ENCODE results near the gene LRMDA. TPM values are rescaled to one million over a fixed set of nuclear protein-coding genes. Genes with fewer than 3 reads are reported as not detected.

The LRMDA gene
- total and polyA plus RNA-seq, 12 donors = 30.7 to 132 (median 78.1) TPM

DNA sequence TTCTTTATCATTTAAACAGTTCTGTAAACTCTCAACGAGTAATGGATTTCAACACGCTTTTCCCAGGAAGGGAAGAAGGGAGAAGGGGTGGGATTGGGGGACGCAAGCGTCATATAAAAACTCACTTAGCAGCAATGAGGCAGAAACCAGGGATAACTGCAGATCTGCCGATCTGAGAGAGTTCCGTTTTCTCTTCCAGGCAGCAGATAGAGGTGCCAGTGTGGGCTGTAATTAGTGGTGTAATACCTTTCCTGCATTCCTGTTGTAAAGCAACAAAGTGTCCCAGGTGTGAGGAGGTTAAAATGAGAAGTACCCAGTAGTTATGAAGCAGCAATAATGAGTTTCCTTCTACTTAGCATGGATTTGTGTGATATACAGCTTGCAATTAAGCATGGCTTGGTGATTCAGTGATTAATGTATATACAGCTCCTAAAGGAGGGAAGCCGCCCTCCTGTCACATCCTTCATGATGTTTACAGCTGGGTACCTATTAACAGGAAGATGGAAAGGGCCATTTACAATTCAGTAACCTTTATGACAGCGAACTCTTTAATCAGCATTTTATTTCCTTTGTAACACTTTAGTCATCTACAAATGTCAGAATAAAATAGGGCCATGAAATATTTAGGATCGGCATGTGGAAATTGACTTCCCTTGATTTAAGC is 271.9 kb downstream of the LRMDA start:
- TF ChIP-seq POLR2A (IDR thresholded peaks at IDR 0.05) = no peak
- TF ChIP-seq, protein P1, sequence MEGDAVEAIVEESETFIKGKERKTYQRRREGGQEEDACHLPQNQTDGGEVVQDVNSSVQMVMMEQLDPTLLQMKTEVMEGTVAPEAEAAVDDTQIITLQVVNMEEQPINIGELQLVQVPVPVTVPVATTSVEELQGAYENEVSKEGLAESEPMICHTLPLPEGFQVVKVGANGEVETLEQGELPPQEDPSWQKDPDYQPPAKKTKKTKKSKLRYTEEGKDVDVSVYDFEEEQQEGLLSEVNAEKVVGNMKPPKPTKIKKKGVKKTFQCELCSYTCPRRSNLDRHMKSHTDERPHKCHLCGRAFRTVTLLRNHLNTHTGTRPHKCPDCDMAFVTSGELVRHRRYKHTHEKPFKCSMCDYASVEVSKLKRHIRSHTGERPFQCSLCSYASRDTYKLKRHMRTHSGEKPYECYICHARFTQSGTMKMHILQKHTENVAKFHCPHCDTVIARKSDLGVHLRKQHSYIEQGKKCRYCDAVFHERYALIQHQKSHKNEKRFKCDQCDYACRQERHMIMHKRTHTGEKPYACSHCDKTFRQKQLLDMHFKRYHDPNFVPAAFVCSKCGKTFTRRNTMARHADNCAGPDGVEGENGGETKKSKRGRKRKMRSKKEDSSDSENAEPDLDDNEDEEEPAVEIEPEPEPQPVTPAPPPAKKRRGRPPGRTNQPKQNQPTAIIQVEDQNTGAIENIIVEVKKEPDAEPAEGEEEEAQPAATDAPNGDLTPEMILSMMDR (IDR thresholded peaks at IDR 0.05) = no peak
- Histone ChIP-seq H3K36me3 (replicated peaks in 1 of 2) (no peaks in the 10 kb centered on the region), H3K4me1 (replicated peaks in 1 of 2) (no peaks in the 10 kb centered on the region), H3K27me3 (no peaks in the 10 kb centered on the region), H3K4me3 (no peak overlapping the region), H3K27ac (no peak overlapping the region), H3K9me3 (replicated peaks in 1 of 3) (no peaks in the 10 kb centered on the region)
- intact Hi-C loops (cut with DNase I) = no loop called here
- no peak for DNase-seq
- 88 to 95% (median 88%) methylated on average over 9 of the region's 9 CpGs for WGBS, 4 donors

DNA sequence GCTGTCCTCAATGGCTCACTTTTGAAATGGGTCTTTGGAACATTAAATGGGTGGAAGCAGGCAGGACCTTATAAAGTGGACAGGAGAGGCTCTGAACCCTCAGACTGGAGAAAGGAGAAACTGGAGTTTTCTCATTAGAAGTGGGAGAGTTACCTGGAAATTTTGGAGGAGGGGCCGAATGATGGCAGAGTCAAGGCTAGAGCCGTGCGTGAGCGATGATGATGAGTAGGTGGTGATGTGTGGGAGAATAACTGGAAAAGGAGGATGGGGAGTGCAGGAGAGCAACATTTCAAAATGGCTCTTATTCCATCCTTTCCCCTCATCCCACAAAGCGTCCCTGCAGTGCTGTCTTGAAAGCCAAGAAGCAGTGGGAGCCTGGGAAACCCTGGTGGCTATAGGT is 274.0 kb downstream of the LRMDA start:
- H3K9me3 ChIP-seq (replicated peaks in 1 of 3) = no peaks in the 10 kb centered on the region
- WGBS, 4 donors = 93 to 97% (median 96%) methylated on average over 5 of the region's 5 CpGs
- no peaks in the 10 kb centered on the region for H3K4me1 ChIP-seq (replicated peaks in 1 of 2)
- intact Hi-C loops (cut with DNase I) = no loop called here
- no peaks in the 10 kb centered on the region for H3K36me3 ChIP-seq (replicated peaks in 1 of 2)
- no peak for DNase-seq
- H3K4me3 ChIP-seq = no peak overlapping the region
- TF ChIP-seq, protein P1 (IDR thresholded peaks at IDR 0.05) = no peak
- TF ChIP-seq POLR2A (IDR thresholded peaks at IDR 0.05) = no peak
- no peak overlapping the region for H3K27ac ChIP-seq
- H3K27me3 ChIP-seq = no peaks in the 10 kb centered on the region

DNA sequence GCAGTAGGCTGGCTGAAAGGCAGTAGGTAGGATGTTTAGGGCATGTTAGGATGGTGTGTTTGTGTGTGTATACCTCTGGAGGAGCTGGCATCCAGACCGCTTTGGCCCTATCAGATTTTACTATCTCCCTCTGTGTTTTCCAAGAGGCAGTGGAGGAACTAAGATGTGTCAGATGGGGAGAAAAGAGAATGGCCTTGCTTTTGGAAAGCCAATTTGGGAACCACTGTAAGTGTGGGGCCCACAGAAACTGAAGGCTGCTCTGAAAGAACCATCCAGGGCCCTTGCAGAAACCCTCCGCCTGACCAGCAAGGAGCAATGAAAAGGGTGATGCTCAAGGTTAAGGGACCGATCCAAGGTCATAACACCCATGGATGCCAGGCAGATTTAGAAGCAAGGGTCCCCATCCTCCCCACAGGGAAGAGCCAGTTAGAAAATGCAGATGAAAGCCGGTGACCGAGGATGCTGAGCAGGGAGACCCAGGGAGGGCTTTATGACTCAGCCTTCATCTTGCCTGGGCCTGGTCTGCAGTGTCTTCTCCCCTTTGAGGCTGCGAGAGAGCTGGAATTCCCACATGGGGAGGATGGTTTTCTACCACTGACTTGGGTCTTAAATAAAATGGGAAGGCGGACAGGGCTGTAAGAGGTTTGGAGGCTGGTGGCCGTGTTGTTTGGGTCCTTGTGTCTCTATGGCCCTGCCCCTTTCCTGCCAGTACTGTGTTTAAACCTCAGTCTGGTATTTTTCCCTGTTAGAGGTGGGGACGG is 275.8 kb downstream of the LRMDA start:
- DNase-seq = no peak
- Histone ChIP-seq H3K4me3 (no peak overlapping the region), H3K9me3 (replicated peaks in 1 of 3) (no peaks in the 10 kb centered on the region), H3K27ac (no peak overlapping the region), H3K36me3 (replicated peaks in 1 of 2) (no peaks in the 10 kb centered on the region), H3K4me1 (replicated peaks in 1 of 2) (no peaks in the 10 kb centered on the region), H3K27me3 (no peaks in the 10 kb centered on the region)
- 87 to 92% (median 88%) methylated on average over 9 of the region's 9 CpGs for WGBS, 4 donors
- intact Hi-C loops (cut with DNase I) = no loop called here
- TF ChIP-seq, protein P1 (IDR thresholded peaks at IDR 0.05) = no peak
- TF ChIP-seq POLR2A (IDR thresholded peaks at IDR 0.05) = no peak

DNA sequence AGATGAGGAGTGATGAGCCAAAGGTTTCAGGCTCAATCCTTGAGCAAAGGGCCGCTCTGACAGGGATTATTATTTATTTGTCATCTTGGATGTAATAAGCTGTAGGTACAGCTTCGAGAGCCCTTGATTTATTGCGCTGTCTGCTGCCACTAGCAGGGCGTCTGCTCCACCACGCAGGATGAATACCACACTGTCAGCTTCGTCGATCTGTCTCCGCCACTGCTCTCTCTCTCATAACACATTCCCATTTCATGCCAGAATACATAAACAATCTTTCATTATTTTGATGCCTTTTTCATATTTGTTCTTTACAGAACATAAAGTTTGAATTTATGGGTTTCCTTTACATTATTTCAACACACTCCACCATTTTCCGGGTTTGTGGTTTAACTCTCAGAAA is 276.6 kb downstream of the LRMDA start:
- Histone ChIP-seq H3K36me3 (replicated peaks in 1 of 2) (no peaks in the 10 kb centered on the region), H3K27ac (no peak overlapping the region), H3K4me1 (replicated peaks in 1 of 2) (no peaks in the 10 kb centered on the region), H3K9me3 (replicated peaks in 1 of 3) (no peaks in the 10 kb centered on the region), H3K27me3 (no peaks in the 10 kb centered on the region), H3K4me3 (no peak overlapping the region)
- TF ChIP-seq POLR2A (IDR thresholded peaks at IDR 0.05) = no peak
- TF ChIP-seq, protein P1 (IDR thresholded peaks at IDR 0.05) = no peak
- intact Hi-C loops (cut with DNase I) = no loop called here
- 66 to 79% (median 68%) methylated on average over 9 of the region's 9 CpGs for WGBS, 4 donors
- no peak for DNase-seq

Measured in adrenal gland (tissue), 12 donors.